Naive thymus-derived CD4-positive, alpha-beta T cell (primary cell): ENCODE data around the gene EIF4E1B. TPM values are rescaled to one million over a fixed set of nuclear protein-coding genes. Genes with fewer than 3 reads are reported as not detected.
A peak's percentile ranks its signal among the peaks of the same experiment; 100 is the strongest.

Source experiments
- ATAC-seq: fragments of 150-1000 bp; cut with Tn5 transposase; 2 replicates; pipeline ENCODE4 v1.10.0; 2021; ENCODE audit warnings: mild to moderate bottlenecking, moderate library complexity
- CTCF ChIA-PET: fragments of 350-600 bp; sonication (Branson Sonifier 250); formaldehyde crosslinking; loops from one replicate; lab custom pipeline; 2021; ENCODE audit warnings: antibody characterized with exemption; lab: Charles Lee
- POLR2A ChIA-PET: fragments of 350-600 bp; sonication (Branson Sonifier 250); formaldehyde crosslinking; loops from one replicate; lab custom pipeline; 2021; ENCODE audit warnings: antibody characterized with exemption, inconsistent platforms; lab: Charles Lee
- DNase-seq, 9 donors: peaks; one replicate each; pipeline versions ENCODE4 v3.0.0 to v3.0.0-alpha.2; 2020 to 2022; ENCODE audit warnings: mixed read lengths in 1 of 9
- H3K27ac ChIP-seq: one replicate; pipeline ENCODE4 v1.7.0; 2013; ENCODE audit warnings: mild to moderate bottlenecking, low read depth, low read length, moderate library complexity
- H3K27me3 ChIP-seq, 2 donors: one replicate each; pipeline ENCODE4 v1.7.0; 2013; ENCODE audit warnings: low read length in 2 of 2, mild to moderate bottlenecking in 2 of 2, moderate library complexity in 2 of 2; ENCODE audit not compliant: control insufficient read depth in 2 of 2, insufficient read depth in 2 of 2
- H3K36me3 ChIP-seq, 3 experiments: 1 replicate in 2 of 3; 2 replicates in 1 of 3; pipeline ENCODE4 v1.7.0; 2013; ENCODE audit warnings: low read length in 3 of 3, mild to moderate bottlenecking in 3 of 3, moderate library complexity in 1 of 3; ENCODE audit not compliant: insufficient read depth in 3 of 3, control insufficient read depth in 2 of 3
- H3K4me1 ChIP-seq, 2 donors: one replicate each; pipeline ENCODE4 v1.7.0; 2013; ENCODE audit warnings: low read length in 2 of 2, mild to moderate bottlenecking in 2 of 2, moderate library complexity in 1 of 2; ENCODE audit not compliant: control insufficient read depth in 2 of 2, insufficient read depth in 2 of 2
- H3K4me3 ChIP-seq: 2 replicates; pipeline ENCODE4 v1.7.0; 2013; ENCODE audit warnings: mild to moderate bottlenecking, low read length
- H3K9me3 ChIP-seq, 3 experiments: 1 replicate in 2 of 3; 2 replicates in 1 of 3; pipeline ENCODE4 v1.7.0; 2013; ENCODE audit warnings: low read length in 3 of 3; ENCODE audit not compliant: control insufficient read depth in 2 of 3
- H3K27ac Mint-ChIP-seq, 9 donors: one replicate each; pipeline ENCODE4 v1.8.0; 2020 to 2022; ENCODE audit warnings: mixed read lengths in 9 of 9, mild to moderate bottlenecking in 8 of 9, moderate library complexity in 5 of 9, inconsistent platforms in 2 of 9
- H3K27me3 Mint-ChIP-seq, 5 donors: one replicate each; pipeline ENCODE4 v1.8.0; 2021 to 2022; ENCODE audit warnings: mixed read lengths in 5 of 5, mild to moderate bottlenecking in 1 of 5
- H3K36me3 Mint-ChIP-seq, 5 donors: one replicate each; pipeline ENCODE4 v1.8.0; 2020 to 2022; ENCODE audit warnings: mixed read lengths in 5 of 5, mild to moderate bottlenecking in 3 of 5, inconsistent platforms in 1 of 5
- H3K4me1 Mint-ChIP-seq, 7 donors: one replicate each; pipeline ENCODE4 v1.8.0; 2020 to 2022; ENCODE audit warnings: mixed read lengths in 7 of 7, mild to moderate bottlenecking in 3 of 7, inconsistent platforms in 1 of 7
- H3K4me3 Mint-ChIP-seq, 10 donors: one replicate each; pipeline ENCODE4 v1.8.0; 2020 to 2022; ENCODE audit warnings: mild to moderate bottlenecking in 10 of 10, mixed read lengths in 10 of 10, moderate library complexity in 6 of 10, inconsistent platforms in 2 of 10
- H3K9me3 Mint-ChIP-seq, 11 donors: one replicate each; pipeline ENCODE4 v1.8.0; 2020 to 2022; ENCODE audit warnings: mixed read lengths in 11 of 11, mild to moderate bottlenecking in 4 of 11, inconsistent platforms in 1 of 11, moderate library complexity in 1 of 11
- intact Hi-C, 2 donors: fragments of 100-400 bp; cut with micrococcal nuclease; formaldehyde crosslinking; loops; one replicate each; pipeline ENCODE4 v1.15.1; 2023
- polyA plus RNA-seq, 2 donors: library from polyadenylated mRNA; unstranded; fragments of 300-500 nt; fragmentation: Illumina TruSeq; gene quantifications; one replicate each; pipeline ENCODE4 v1.2.3, GENCODE V29; 2021
- total RNA-seq, 6 experiments: library from RNA in 5 of 6; stranded (reverse) in 5 of 6; gene quantifications; 1 replicate in 5 of 6; 2 replicates in 1 of 6; pipeline ENCODE4 v1.2.3 and lab custom pipeline; 2021 to 2026

Gene EIF4E1B
- total and polyA plus RNA-seq, 7 experiments from 2014 or later, result not detected

DNA sequence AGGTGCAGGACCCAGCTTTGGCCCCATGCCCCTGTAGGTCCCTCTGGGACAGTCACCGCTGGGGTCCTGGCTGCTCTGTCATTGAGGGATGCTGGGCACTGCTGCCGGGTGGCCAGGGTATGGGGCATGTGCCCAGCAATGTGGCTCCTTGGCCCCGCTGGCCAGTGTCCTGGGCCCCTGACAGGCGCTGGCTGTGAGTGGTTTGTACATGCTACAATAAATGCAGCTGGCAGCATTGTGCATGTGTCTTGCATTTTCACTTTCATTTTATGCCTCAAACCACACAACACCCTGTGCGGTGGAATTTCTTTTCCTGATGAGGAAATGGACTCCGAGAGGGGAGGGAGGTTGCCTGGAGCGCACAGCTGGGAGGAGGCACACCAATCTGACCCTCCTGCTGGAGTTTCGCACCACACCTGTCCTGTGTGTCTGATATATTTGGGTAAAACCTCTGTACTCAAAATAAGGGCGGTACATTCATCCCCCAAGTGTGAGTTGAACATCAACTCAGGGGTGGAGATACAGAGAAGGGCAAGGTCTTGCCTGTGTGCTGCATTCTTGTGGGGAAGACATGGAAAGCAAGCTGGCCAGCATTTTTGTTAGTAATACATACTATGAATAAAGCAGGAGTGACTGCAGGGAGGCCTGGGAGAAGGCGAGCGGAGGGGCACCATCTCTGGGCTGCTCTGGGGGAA is 28.5 kb downstream of the EIF4E1B start:
- Histone ChIP-seq H3K4me3 (peak overlapping the region; percentile 53), H3K27me3 (no peaks in the 10 kb centered on the region), H3K36me3 (peaks cover 0 to 20% (median 0%) of the 10 kb centered on the region in 3 experiments), H3K4me1 (peaks cover 26 to 31% of the 10 kb centered on the region in 2 donors), H3K27ac (peak overlapping the region; percentile 53), H3K9me3 (no peaks in the 10 kb centered on the region)
- peaks cover 24 to 36% (median 33%) of the 10 kb centered on the region in 7 donors for H3K4me1 Mint-ChIP-seq
- H3K27ac Mint-ChIP-seq, result peak overlapping the region; percentile 25 to 94 (median 67)
- peaks cover 0 to 6% (median 5%) of the 10 kb centered on the region in 5 donors for H3K27me3 Mint-ChIP-seq
- peaks cover 0 to 4% (median 0%) of the 10 kb centered on the region in 5 donors for H3K36me3 Mint-ChIP-seq
- intact Hi-C loops, result loop anchor here (1.0 to 5.0 kb wide), 8 partner anchors 10 to 454 kb away; partner anchors contain the start of genes UNC5A (in 2 of the 2), CLTB (in 1 of the 2), TSPAN17 (in 1 of the 2) and ZNF346 (in 1 of the 2)
- ATAC-seq (peak; percentile 26), DNase-seq (peak in 6 of 9 donors; percentile 26 to 49 (median 34))
- no peaks in the 10 kb centered on the region for H3K9me3 Mint-ChIP-seq
- ChIA-PET POLR2A (interaction anchor here (5.3 kb wide), 1 partner anchor 11 kb away, joined by 36 read pairs; the partner anchor contains the start of gene TSPAN17), CTCF (interaction anchor here (0.7 to 2.3 kb wide), 5 partner anchors 9 to 929 kb away, joined by 3 to 16 read pairs (median 3); partner anchors contain the start of gene TSPAN17)
- H3K4me3 Mint-ChIP-seq, result peak overlapping the region; percentile 63 to 88 (median 82)

DNA sequence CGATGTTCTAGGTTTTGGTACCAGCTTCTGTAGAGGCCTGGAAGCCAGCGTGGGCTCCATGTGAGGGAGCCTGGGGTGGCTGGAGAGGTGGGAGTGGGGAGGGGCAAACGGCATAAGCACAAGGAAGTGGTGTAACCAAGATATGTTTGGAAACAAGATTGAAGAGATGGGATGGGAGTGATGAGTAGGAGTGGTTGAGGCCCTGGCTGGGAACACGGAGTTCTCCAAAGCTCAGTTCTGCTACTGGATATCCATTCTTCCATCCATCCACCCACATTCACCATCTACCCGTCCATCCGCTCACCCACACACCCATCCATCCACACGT is 29.0 kb downstream of the EIF4E1B start:
- peak overlapping the region; percentile 63 to 88 (median 82) for H3K4me3 Mint-ChIP-seq
- no peak for ATAC-seq
- peaks cover 26 to 35% (median 33%) of the 10 kb centered on the region in 7 donors for H3K4me1 Mint-ChIP-seq
- Histone ChIP-seq H3K9me3 (no peaks in the 10 kb centered on the region), H3K4me3 (no peak overlapping the region), H3K27me3 (no peaks in the 10 kb centered on the region), H3K36me3 (peaks cover 0 to 17% (median 0%) of the 10 kb centered on the region in 3 experiments), H3K4me1 (peaks cover 25 to 31% of the 10 kb centered on the region in 2 donors), H3K27ac (peak overlapping the region; percentile 53)
- H3K36me3 Mint-ChIP-seq, result peaks cover 0 to 4% (median 0%) of the 10 kb centered on the region in 5 donors
- CTCF ChIA-PET, result interaction anchor here (1.5 to 2.3 kb wide), 2 partner anchors 10 to 12 kb away, joined by 4 to 16 read pairs; partner anchors contain the start of gene TSPAN17
- H3K27ac Mint-ChIP-seq, result peak overlapping the region in 7 of 9 donors; percentile 56 to 94 (median 67)
- H3K9me3 Mint-ChIP-seq, result no peaks in the 10 kb centered on the region
- no peak for DNase-seq
- H3K27me3 Mint-ChIP-seq, result peaks cover 0 to 11% (median 10%) of the 10 kb centered on the region in 5 donors
- intact Hi-C loops, result loop anchor here (2.0 to 5.0 kb wide), 4 partner anchors 153 to 453 kb away; partner anchors contain the start of genes UNC5A (in 2 of the 2) and ZNF346 (in 1 of the 2)
- POLR2A ChIA-PET, result interaction anchor here (5.3 kb wide), 1 partner anchor 11 kb away, joined by 36 read pairs; the partner anchor contains the start of gene TSPAN17

DNA sequence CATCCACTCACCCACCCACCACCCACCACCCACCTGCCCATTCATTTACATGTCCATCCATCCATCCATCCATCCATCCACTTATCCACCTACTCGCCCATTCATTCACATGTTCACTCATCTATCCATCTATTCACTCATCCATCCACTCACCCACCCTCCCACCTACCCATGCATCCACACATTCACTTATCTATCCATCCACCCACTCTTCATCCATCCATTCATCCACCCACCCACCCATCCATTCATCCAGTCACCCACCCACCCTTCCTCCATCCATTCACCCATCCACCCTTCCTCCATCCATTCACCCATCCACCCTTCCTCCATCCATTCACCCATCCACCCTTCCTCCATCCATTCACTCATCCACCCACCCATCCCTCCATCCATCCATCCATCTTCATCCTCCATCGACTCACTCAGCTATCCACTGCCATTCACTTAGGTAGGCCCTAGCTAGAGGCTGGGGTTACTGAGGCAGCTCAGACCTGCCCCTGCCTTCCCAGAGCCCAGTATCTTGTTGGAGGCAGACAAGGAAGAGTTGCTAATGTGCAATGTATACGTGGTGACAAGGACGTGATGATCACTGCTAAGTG is 29.5 kb downstream of the EIF4E1B start:
- H3K4me1 Mint-ChIP-seq, result peaks cover 26 to 35% (median 33%) of the 10 kb centered on the region in 7 donors
- H3K4me3 ChIP-seq, result no peak overlapping the region
- H3K36me3 ChIP-seq, result peaks cover 0 to 17% (median 0%) of the 10 kb centered on the region in 3 experiments
- intact Hi-C loops, result loop anchor here (2.0 to 10.0 kb wide), 7 partner anchors 85 to 453 kb away; partner anchors contain the start of genes UNC5A (in 2 of the 2) and ZNF346 (in 1 of the 2)
- DNase-seq (no peak), ATAC-seq (no peak)
- H3K27ac ChIP-seq, result no peak overlapping the region
- H3K27me3 ChIP-seq, result no peaks in the 10 kb centered on the region
- H3K4me1 ChIP-seq, result peaks cover 25 to 31% of the 10 kb centered on the region in 2 donors
- H3K9me3 Mint-ChIP-seq, result no peaks in the 10 kb centered on the region
- peaks cover 0 to 11% (median 10%) of the 10 kb centered on the region in 5 donors for H3K27me3 Mint-ChIP-seq
- H3K4me3 Mint-ChIP-seq, result peak overlapping the region in 9 of 10 donors; percentile 25 to 84 (median 47)
- peaks cover 0 to 4% (median 0%) of the 10 kb centered on the region in 5 donors for H3K36me3 Mint-ChIP-seq
- CTCF ChIA-PET, result interaction anchor here (0.5 to 2.3 kb wide), 21 partner anchors 9 to 930 kb away, joined by 3 to 20 read pairs (median 4); partner anchors contain the start of genes KIAA1191 and TSPAN17
- H3K27ac Mint-ChIP-seq, result peak overlapping the region in 7 of 9 donors; percentile 38 to 88 (median 67)
- no peaks in the 10 kb centered on the region for H3K9me3 ChIP-seq
- POLR2A ChIA-PET, result interaction anchor here (0.8 to 5.3 kb wide), 2 partner anchors 12 to 124 kb away, joined by 3 to 36 read pairs; partner anchors contain the start of gene TSPAN17

DNA sequence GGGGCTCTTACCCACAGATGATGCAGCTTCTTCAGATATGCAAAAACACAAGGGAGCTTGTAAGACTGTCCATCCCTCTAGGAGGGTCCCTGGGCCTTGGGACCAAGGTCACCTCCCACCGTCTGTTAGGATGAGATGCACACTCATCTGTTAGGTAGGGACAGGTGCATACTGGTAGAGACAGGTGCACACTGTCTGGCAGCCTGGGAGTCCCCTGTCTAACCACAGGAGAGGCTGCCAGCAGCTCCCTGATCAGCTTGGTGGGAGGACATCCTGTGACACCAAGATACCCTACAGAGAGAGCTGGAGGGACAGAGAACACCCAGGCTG is 30.0 kb downstream of the EIF4E1B start:
- Mint-ChIP-seq H3K27me3 (peaks cover 4 to 17% (median 11%) of the 10 kb centered on the region in 5 donors), H3K4me1 (peaks cover 26 to 35% (median 33%) of the 10 kb centered on the region in 7 donors), H3K36me3 (peaks cover 0 to 4% (median 0%) of the 10 kb centered on the region in 5 donors), H3K9me3 (no peaks in the 10 kb centered on the region), H3K27ac (peak overlapping the region in 6 of 9 donors; percentile 49 to 72 (median 64)), H3K4me3 (peak overlapping the region in 6 of 10 donors; percentile 5 to 83 (median 42))
- intact Hi-C loops, result loop anchor here (2.0 to 10.0 kb wide), 4 partner anchors 84 to 298 kb away; no protein-coding TSS in a partner anchor
- ATAC-seq, result peak; percentile 58
- Histone ChIP-seq H3K36me3 (peaks cover 0 to 13% (median 0%) of the 10 kb centered on the region in 3 experiments), H3K27ac (no peak overlapping the region), H3K4me3 (no peak overlapping the region), H3K4me1 (peaks cover 25 to 31% of the 10 kb centered on the region in 2 donors), H3K9me3 (no peaks in the 10 kb centered on the region), H3K27me3 (no peaks in the 10 kb centered on the region)
- DNase-seq, result no peak
- ChIA-PET CTCF (interaction anchor here (0.5 to 2.3 kb wide), 25 partner anchors 9 to 931 kb away, joined by 3 to 20 read pairs (median 4); partner anchors contain the start of genes KIAA1191 and TSPAN17), POLR2A (interaction anchor here (0.8 to 5.3 kb wide), 2 partner anchors 12 to 125 kb away, joined by 3 to 36 read pairs; partner anchors contain the start of gene TSPAN17)

DNA sequence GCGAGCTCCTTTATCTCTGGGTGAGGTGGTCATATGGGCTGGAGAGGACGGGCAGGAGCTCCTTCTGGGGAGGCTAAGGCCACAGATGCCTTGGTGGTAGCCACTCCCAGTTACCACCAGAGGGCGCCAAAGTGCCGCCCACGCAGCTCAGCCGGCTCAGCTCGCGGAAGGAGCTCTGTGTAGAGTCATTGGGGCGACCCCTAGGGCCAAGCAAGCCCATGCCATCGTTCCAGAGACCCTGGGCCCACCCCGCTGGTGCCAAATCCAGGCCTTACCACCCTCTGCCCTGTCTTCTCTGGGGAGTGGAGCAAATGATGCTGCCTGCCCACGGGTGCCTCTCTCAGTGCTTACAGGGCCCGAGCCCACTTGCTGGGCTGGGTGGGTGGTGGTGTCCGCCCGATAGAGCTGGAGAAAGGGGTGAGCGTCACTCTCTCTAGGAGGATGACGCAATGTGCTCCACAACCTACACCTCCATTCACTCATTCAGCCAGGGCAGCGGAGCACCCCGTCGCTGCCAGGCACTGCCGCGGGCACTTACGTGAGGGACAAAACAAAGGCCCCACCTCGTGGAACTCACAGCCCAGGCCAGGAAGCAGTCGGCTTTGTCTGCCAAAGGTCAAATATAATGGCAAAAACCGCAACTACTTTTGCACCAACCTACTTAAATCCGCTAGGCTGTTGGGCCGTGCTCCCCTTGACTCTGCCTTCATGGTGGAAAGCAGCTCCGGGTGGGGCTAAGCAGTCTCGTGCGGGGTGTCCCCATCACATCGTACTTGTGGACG is 30.6 kb downstream of the EIF4E1B start:
- ATAC-seq (peak; percentile 84), DNase-seq (peak; percentile 62 to 87 (median 75))
- peaks cover 0 to 8% (median 0%) of the 10 kb centered on the region in 3 experiments for H3K36me3 ChIP-seq
- Mint-ChIP-seq H3K9me3 (no peaks in the 10 kb centered on the region), H3K36me3 (peaks cover 0 to 4% (median 0%) of the 10 kb centered on the region in 5 donors), H3K4me1 (peaks cover 26 to 35% (median 33%) of the 10 kb centered on the region in 7 donors), H3K27me3 (peaks cover 6 to 19% (median 11%) of the 10 kb centered on the region in 5 donors), H3K4me3 (peak overlapping the region in 5 of 10 donors; percentile 5 to 70 (median 59)), H3K27ac (peak overlapping the region in 5 of 9 donors; percentile 49 to 72 (median 67))
- H3K9me3 ChIP-seq, result no peaks in the 10 kb centered on the region
- POLR2A ChIA-PET, result interaction anchor here (0.8 to 5.3 kb wide), 2 partner anchors 13 to 125 kb away, joined by 3 to 36 read pairs; partner anchors contain the start of gene TSPAN17
- no peaks in the 10 kb centered on the region for H3K27me3 ChIP-seq
- peak overlapping the region; percentile 13 for H3K4me3 ChIP-seq
- H3K27ac ChIP-seq, result no peak overlapping the region
- peaks cover 25 to 31% of the 10 kb centered on the region in 2 donors for H3K4me1 ChIP-seq
- intact Hi-C loops, result loop anchor here (2.0 to 10.0 kb wide), 4 partner anchors 84 to 298 kb away; no protein-coding TSS in a partner anchor
- CTCF ChIA-PET, result interaction anchor here (0.5 to 2.3 kb wide), 27 partner anchors 9 to 931 kb away, joined by 3 to 20 read pairs (median 4); partner anchors contain the start of genes KIAA1191 and TSPAN17
